Neural progenitor cell (in vitro differentiated cells): ENCODE data around the gene HSD17B13. TPM values are rescaled to one million over a fixed set of nuclear protein-coding genes. Genes with fewer than 3 reads are reported as not detected.

ENCODE experiments used
- DNase-seq: peaks from one replicate; pipeline ENCODE4 v3.0.0-alpha.2; 2016; ENCODE audit warnings: low spot score
- H2AFZ ChIP-seq: fragments of 200-600 bp; sonication (generic); replicated peaks from 2 replicates; pipeline ENCODE4 v1.6.1; 2016; ENCODE audit warnings: antibody characterized with exemption
- H3F3A ChIP-seq: fragments of 200-600 bp; sonication (generic); 2 replicates; pipeline ENCODE4 v1.6.1; 2016; ENCODE audit warnings: antibody characterized with exemption, low read depth
- H3K27ac ChIP-seq: fragments of 200-600 bp; sonication (generic); 2 replicates; pipeline ENCODE4 v1.5.1; 2016; ENCODE audit warnings: mild to moderate bottlenecking
- H3K27me3 ChIP-seq: fragments of 200-600 bp; sonication (generic); 2 replicates; pipeline ENCODE4 v1.6.1; 2016; ENCODE audit warnings: mild to moderate bottlenecking, moderate library complexity
- H3K36me3 ChIP-seq: fragments of 200-600 bp; sonication (generic); 2 replicates; pipeline ENCODE4 v1.5.1; 2016
- H3K4me1 ChIP-seq: fragments of 200-600 bp; sonication (generic); 2 replicates; pipeline ENCODE4 v1.6.1; 2016; ENCODE audit warnings: mixed run types
- H3K4me2 ChIP-seq: fragments of 200-600 bp; sonication (generic); 2 replicates; pipeline ENCODE4 v1.6.1; 2016
- H3K4me3 ChIP-seq: fragments of 200-600 bp; sonication (generic); 2 replicates; pipeline ENCODE4 v1.5.1; 2016
- H3K79me2 ChIP-seq: fragments of 200-600 bp; sonication (generic); 2 replicates; pipeline ENCODE4 v1.6.1; 2016; ENCODE audit warnings: low read depth
- H3K9ac ChIP-seq: fragments of 200-600 bp; sonication (generic); 2 replicates; pipeline ENCODE4 v1.6.1; 2016
- H3K9me3 ChIP-seq: fragments of 200-600 bp; sonication (generic); 2 replicates; pipeline ENCODE4 v1.5.1; 2016; ENCODE audit warnings: low read depth
- H4K20me1 ChIP-seq: fragments of 200-600 bp; sonication (generic); 2 replicates; pipeline ENCODE4 v1.6.1; 2016; ENCODE audit warnings: low read depth
- H3K27ac Mint-ChIP-seq: 3 replicates; pipeline ENCODE4 v1.8.0; 2021; ENCODE audit warnings: mixed read lengths
- H3K27me3 Mint-ChIP-seq: 2 replicates; pipeline ENCODE4 v1.8.0; 2022; ENCODE audit warnings: low read depth, mild to moderate bottlenecking, inconsistent platforms, moderate library complexity, mixed read lengths; ENCODE audit not compliant: insufficient read depth
- H3K36me3 Mint-ChIP-seq: 3 replicates; pipeline ENCODE4 v1.8.0; 2021; ENCODE audit warnings: mixed read lengths
- H3K4me1 Mint-ChIP-seq: 3 replicates; pipeline ENCODE4 v1.8.0; 2021; ENCODE audit warnings: mixed read lengths
- H3K4me3 Mint-ChIP-seq: 3 replicates; pipeline ENCODE4 v1.8.0; 2021; ENCODE audit warnings: mild to moderate bottlenecking, moderate library complexity, mixed read lengths
- H3K9me3 Mint-ChIP-seq: 3 replicates; pipeline ENCODE4 v1.8.0; 2020; ENCODE audit warnings: mixed read lengths
- EZH2 ChIP-seq: fragments of 200-600 bp; sonication (generic); IDR thresholded peaks from 2 replicates; pipeline ENCODE4 v1.6.1; 2017; ENCODE audit warnings: antibody characterized with exemption, mild to moderate bottlenecking, moderate library complexity
- EZH2phosphoT487 ChIP-seq: fragments of 200-600 bp; sonication (generic); IDR thresholded peaks from 2 replicates; pipeline ENCODE4 v1.6.1; 2017; ENCODE audit warnings: antibody characterized with exemption
- total RNA-seq: library from RNA; depleted of rRNA; stranded (reverse); fragments of >200 nt; gene quantifications from 2 replicates; pipeline ENCODE4 v1.2.3, GENCODE V29; 2015; ENCODE audit warnings: low replicate concordance
- TF ChIP-seq, protein P1 (sequence below): fragments of 200-600 bp; sonication (generic); IDR thresholded peaks from 2 replicates; pipeline ENCODE4 v1.5.1; 2017; ENCODE audit warnings: antibody characterized with exemption, mild to moderate bottlenecking

Gene HSD17B13
- total RNA-seq, 1 donor from 2014 or later, result 0.60 TPM

DNA sequence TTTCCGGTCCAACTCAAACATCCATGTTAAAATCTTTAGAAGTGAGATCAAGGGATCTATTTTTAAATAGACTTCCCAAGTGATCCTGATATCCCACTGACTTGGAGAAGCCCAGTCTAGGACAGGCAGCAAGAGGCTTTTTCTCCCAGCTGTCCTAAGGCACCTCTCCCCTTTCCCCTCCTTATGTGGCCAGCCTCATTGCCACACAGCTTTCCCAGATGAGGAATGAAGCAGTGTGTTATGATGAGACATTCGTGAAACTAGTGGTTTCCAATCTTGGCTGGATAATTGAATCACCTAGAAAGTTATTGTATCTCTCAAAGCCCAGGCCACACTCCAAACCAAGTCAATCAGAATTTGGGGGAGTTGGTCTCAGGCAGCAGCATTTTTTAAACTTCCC, 16.8 kb upstream of the HSD17B13 start:
- H4K20me1 ChIP-seq, result no peaks in the 10 kb centered on the region
- H3F3A ChIP-seq, result no peaks in the 10 kb centered on the region
- no peak for TF ChIP-seq EZH2phosphoT487
- TF ChIP-seq EZH2, result no peak
- TF ChIP-seq, protein P1, sequence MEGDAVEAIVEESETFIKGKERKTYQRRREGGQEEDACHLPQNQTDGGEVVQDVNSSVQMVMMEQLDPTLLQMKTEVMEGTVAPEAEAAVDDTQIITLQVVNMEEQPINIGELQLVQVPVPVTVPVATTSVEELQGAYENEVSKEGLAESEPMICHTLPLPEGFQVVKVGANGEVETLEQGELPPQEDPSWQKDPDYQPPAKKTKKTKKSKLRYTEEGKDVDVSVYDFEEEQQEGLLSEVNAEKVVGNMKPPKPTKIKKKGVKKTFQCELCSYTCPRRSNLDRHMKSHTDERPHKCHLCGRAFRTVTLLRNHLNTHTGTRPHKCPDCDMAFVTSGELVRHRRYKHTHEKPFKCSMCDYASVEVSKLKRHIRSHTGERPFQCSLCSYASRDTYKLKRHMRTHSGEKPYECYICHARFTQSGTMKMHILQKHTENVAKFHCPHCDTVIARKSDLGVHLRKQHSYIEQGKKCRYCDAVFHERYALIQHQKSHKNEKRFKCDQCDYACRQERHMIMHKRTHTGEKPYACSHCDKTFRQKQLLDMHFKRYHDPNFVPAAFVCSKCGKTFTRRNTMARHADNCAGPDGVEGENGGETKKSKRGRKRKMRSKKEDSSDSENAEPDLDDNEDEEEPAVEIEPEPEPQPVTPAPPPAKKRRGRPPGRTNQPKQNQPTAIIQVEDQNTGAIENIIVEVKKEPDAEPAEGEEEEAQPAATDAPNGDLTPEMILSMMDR, result no peak
- H3K27me3 ChIP-seq, result no peaks in the 10 kb centered on the region
- no peak overlapping the region for H3K4me3 ChIP-seq
- no peak overlapping the region for H3K9ac ChIP-seq
- no peaks in the 10 kb centered on the region for H3K4me1 ChIP-seq
- Mint-ChIP-seq H3K4me1 (no peaks in the 10 kb centered on the region), H3K27me3 (no peaks in the 10 kb centered on the region), H3K27ac (peak overlapping the region; percentile 65), H3K9me3 (peaks cover 7% of the 10 kb centered on the region), H3K36me3 (peaks cover 23% of the 10 kb centered on the region), H3K4me3 (no peak overlapping the region)
- H2AFZ ChIP-seq, result no peak overlapping the region
- H3K9me3 ChIP-seq, result no peaks in the 10 kb centered on the region
- no peak overlapping the region for H3K4me2 ChIP-seq
- H3K36me3 ChIP-seq, result peaks cover 4% of the 10 kb centered on the region
- H3K27ac ChIP-seq, result no peak overlapping the region
- no peak for DNase-seq
- H3K79me2 ChIP-seq, result no peaks in the 10 kb centered on the region

DNA sequence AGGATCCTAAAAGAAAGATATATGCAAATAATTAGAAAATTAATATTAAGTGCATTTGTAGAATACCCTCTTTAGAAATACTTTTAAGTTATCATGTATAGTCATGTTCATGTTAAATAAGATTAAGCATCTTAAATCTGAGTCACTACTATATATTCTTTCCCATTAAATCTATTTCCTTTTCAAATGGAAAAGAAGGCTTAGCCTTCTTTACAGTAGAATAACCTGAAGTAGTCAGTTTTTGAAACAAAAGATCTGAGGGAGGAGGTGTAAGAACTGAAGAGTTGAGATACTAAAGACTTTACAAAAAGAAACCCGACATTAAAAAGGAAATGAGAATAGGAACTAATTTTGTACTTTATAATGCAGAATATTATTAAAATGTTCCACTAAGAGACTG, 14.7 kb upstream of the HSD17B13 start:
- Histone ChIP-seq H3K9me3 (no peaks in the 10 kb centered on the region), H3K79me2 (no peaks in the 10 kb centered on the region), H3K4me2 (no peak overlapping the region), H3K4me1 (no peaks in the 10 kb centered on the region), H3K27me3 (no peaks in the 10 kb centered on the region), H4K20me1 (no peaks in the 10 kb centered on the region), H3K27ac (no peak overlapping the region), H3K4me3 (no peak overlapping the region), H2AFZ (no peak overlapping the region), H3F3A (no peaks in the 10 kb centered on the region), H3K9ac (no peak overlapping the region), H3K36me3 (peaks cover 4% of the 10 kb centered on the region)
- Mint-ChIP-seq H3K9me3 (peaks cover 19% of the 10 kb centered on the region), H3K4me1 (no peaks in the 10 kb centered on the region), H3K27me3 (no peaks in the 10 kb centered on the region), H3K36me3 (peaks cover 30% of the 10 kb centered on the region), H3K27ac (no peak overlapping the region), H3K4me3 (no peak overlapping the region)
- no peak for TF ChIP-seq EZH2phosphoT487
- TF ChIP-seq, protein P1, result no peak
- DNase-seq, result no peak

DNA sequence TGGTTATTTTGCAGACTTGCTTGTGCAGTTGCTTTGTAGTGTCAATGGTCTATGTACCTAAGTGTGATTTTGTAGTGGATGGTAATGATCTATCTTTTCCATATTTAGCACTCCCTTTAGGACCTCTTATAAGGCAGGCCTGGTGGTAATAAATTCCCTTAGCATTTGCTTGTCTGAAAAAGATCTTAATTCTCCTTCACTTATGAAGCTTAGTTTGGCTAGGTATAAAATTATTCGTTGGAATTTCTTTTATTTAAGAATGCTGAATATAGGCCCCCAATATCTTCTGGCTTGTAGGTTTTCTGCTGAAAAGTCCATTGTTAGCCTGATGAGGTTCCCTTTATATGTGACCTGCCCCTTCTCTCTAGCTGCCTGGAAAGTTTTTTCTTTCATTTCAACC, 10.6 kb upstream of the HSD17B13 start:
- H3K9ac ChIP-seq, result no peak overlapping the region

More for the DNA sequence above, 10.6 kb upstream of the HSD17B13 start:
- no peaks in the 10 kb centered on the region for H3K79me2 ChIP-seq
- H3K36me3 ChIP-seq, result peaks cover 4% of the 10 kb centered on the region
- Mint-ChIP-seq H3K4me1 (no peaks in the 10 kb centered on the region), H3K36me3 (peaks cover 24% of the 10 kb centered on the region), H3K4me3 (no peak overlapping the region), H3K27me3 (no peaks in the 10 kb centered on the region), H3K27ac (no peak overlapping the region), H3K9me3 (peaks cover 28% of the 10 kb centered on the region)
- TF ChIP-seq, protein P1, result no peak
- TF ChIP-seq EZH2, result no peak
- no peak for TF ChIP-seq EZH2phosphoT487
- no peak for DNase-seq
- H3K4me2 ChIP-seq, result no peak overlapping the region
- H3K27me3 ChIP-seq, result no peaks in the 10 kb centered on the region
- no peak overlapping the region for H2AFZ ChIP-seq
- no peaks in the 10 kb centered on the region for H3F3A ChIP-seq
- H3K27ac ChIP-seq, result no peak overlapping the region
- H3K4me1 ChIP-seq, result no peaks in the 10 kb centered on the region
- no peaks in the 10 kb centered on the region for H4K20me1 ChIP-seq
- H3K4me3 ChIP-seq, result no peak overlapping the region
- H3K9me3 ChIP-seq, result no peaks in the 10 kb centered on the region
